Fibroblast of gingiva (primary cell): ENCODE results near the gene TBC1D1.

Source experiments
- DNase-seq: peaks from one replicate; pipeline ENCODE4 v3.0.0-alpha.2; 2011; ENCODE audit warnings: low read depth

Gene TBC1D1

DNA sequence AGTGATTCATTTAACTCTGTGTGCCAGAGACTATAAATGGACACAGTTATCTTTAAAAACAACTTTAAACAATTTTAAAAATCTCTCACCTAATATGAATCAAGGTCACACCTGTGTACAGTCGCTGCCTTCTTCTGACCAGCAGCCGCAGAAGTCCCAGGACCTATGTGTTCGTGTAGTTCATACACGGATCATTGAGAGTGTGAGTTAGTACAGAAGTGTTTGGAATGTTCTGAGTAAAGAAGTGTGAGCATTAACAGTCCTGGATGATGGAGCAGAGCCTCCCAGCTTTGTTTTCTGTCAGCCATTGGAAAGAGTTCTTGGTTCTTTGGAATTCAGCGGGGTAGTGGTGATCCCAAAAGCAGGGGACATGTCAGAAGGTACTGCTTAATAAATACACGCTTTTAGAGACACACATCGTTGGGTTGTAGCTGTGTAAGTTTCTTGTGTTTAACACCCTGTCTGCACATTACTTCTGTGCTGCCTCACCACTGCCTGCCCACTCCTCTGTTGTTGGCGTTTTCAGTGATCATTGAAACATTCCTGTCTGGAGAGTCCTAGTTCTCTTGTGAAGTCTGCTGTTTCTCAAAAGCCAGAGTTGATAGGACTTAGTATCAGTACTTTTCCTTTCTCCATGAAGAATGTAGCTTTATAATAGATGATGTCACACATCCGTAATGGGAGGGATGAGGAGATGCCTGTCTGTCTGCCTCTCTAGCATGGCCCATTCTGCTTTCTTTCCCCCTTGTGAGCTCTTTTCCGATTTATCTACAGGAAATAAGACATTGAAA lies 159.9 kb downstream of the TBC1D1 start:
- no peak for DNase-seq

GRCh38 chr4:38055566-38055965 lies 164.7 kb downstream of the TBC1D1 start:
- no peak for DNase-seq

- no peak for DNase-seq
Observed at GRCh38 chr4:38056011-38056685, 165.3 kb downstream of the TBC1D1 start.

GRCh38 chr4:38058151-38058550 lies 167.3 kb downstream of the TBC1D1 start:
- DNase-seq: no peak

DNA sequence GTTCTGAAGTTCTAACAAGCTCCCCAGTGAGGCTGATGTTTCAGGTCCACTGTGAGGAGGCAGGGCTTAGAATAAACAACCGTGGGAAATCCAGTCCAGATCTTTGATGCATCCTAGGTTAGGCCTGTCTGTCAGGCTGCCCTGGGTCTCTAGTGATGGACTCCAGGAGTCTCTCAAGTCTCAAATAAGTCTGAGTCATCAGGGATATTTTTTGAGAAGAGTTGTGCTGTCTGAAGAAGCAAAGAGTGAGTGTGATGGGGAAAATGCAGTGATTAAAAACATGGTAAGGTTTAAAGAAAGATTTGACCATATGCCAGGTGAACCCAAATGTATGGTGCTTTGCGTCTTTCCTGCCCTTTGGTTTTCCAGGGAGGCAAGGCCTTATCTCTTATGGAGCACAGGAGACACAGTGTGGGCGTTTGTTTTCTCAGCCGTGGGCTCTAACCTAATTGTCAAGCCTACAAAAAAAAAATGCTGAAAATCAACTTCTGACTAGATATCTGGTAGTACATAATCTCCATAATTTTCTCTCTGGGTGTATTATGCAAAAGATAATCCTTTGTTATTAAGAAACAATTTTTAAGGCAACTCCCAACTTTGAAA lies 170.0 kb downstream of the TBC1D1 start:
- DNase-seq: no peak

DNA sequence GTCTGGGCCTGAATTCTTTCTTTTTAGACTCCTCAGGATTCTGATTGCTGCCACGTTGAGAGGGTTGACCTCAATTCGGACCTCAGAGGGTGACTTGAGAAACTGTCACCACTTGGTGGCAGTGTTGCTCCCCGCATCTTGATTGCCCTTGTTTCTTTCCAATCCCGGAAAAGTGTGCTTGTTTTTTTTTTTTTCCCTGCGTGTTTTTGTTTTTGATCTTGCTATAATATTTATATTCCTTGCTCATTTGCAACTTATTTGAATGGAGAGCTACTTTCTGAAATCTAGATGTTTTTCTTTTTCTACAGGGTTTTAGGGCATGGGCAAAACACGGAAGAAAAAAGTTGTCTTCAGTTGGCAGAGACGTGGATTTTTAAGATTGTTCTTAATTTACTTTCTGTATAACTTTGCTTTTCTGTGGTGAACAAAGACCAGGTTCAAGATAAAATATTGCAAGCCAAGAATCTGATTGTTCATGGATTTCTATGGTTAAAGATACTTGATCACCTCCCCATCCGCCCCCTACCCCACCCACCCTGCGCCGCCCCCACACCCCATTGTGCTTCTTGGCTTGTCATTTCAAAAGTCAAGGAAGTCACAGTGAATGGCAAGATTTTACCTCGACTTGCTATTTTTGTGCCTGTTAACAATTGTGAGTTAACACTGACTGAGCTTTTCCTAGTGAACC lies 171.3 kb downstream of the TBC1D1 start:
- DNase-seq: peak; percentile 61

DNA sequence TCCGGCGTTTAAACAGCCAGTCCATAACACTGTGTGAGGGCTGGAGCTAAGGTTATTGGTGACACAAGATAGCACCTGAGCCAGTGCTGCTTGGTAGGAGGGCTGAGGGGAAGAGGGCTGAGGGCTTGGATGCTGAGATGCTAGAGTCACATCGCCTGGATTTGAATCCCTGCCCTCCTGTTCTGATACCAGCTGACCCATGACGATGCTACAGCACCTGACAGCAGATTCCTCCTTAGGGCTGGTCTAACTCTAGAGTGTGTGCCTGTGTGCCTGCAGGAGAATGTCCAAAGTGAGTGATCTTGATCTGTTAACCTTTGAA lies 171.9 kb downstream of the TBC1D1 start:
- no peak for DNase-seq

- DNase-seq: no peak
Observed at GRCh38 chr4:38065176-38065575, 174.3 kb downstream of the TBC1D1 start.

GRCh38 chr4:38065900-38066299 lies 175.0 kb downstream of the TBC1D1 start:
- DNase-seq: no peak

DNA sequence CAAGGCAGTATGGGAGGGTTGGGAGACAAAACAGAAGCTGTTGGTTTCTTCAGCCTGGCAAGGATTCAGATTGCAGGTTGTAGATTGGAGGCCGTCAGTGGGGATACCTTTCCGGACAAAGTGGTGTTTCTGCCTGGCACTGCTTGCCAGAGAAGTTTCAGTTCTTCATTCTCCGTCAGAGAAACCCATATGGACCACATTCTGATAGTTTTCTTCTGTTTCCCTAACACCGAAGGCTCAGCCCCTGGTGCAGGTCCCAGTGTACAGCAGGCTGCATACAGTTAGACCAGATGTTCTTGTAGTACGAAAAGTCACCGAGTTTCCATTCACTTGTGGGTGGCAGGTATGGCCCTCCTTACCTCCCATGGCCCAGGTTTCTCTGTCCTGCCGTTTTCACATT lies 176.6 kb downstream of the TBC1D1 start:
- no peak for DNase-seq

- no peak for DNase-seq
Observed at GRCh38 chr4:38068107-38068506, 177.2 kb downstream of the TBC1D1 start.

GRCh38 chr4:38069271-38069760 lies 178.4 kb downstream of the TBC1D1 start:
- no peak for DNase-seq

GRCh38 chr4:38071801-38072431 lies 181.0 kb downstream of the TBC1D1 start:
- DNase-seq: peak; percentile 45

DNA sequence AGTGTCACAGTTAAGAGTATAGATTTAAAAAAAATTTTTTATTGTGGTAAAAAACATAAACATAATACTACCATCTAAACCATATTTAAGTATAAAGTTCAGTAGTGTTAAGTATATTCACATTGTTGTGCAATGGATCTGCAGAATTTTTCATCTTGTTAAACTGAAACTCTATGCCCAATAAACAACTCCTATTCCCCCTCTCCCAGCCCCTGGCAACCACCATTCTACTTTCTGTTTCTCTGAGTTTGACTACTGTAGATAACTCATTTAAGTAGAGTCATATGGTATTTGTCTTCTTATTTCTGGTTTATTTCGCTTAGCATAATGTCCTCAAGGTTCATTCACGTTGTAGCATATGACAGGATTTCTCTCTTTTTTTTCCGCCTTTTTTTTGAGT lies 181.7 kb downstream of the TBC1D1 start:
- DNase-seq: peak; percentile 42

DNA sequence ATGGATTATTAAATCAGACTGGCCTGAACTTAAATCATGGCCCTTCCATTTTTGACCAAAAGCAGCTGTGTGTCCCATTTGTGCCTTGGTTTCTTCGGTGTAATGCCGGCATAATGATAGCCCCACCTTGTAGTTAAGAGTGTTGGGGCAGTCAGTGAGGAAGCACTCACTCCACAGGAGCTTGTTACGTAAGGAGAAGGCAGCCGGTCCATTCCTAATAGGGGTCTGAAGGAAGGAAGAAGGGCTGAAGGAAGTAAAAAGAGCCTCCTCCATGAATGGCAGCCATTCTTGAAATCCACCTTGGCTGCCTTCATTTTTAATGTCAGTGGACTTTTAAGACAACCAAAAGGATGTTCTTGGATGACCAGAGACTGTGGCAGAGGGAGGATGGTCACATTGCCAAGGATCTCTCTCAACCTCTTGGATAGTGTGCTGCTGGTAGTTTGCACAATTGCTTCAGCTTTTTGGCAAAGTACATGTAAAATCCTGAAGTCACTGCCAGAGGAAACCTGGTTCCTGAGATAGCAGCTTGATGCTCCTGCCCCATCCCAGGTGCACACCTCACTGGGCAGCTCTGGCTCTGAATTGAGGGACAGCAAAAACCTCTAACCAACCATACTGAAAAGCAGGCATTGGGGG lies 182.8 kb downstream of the TBC1D1 start:
- DNase-seq: peak; percentile 55

GRCh38 chr4:38075370-38076152 lies 184.7 kb downstream of the TBC1D1 start:
- peak; percentile 15 for DNase-seq

- no peak for DNase-seq
Observed at GRCh38 chr4:38076153-38076669, 185.3 kb downstream of the TBC1D1 start.

DNA sequence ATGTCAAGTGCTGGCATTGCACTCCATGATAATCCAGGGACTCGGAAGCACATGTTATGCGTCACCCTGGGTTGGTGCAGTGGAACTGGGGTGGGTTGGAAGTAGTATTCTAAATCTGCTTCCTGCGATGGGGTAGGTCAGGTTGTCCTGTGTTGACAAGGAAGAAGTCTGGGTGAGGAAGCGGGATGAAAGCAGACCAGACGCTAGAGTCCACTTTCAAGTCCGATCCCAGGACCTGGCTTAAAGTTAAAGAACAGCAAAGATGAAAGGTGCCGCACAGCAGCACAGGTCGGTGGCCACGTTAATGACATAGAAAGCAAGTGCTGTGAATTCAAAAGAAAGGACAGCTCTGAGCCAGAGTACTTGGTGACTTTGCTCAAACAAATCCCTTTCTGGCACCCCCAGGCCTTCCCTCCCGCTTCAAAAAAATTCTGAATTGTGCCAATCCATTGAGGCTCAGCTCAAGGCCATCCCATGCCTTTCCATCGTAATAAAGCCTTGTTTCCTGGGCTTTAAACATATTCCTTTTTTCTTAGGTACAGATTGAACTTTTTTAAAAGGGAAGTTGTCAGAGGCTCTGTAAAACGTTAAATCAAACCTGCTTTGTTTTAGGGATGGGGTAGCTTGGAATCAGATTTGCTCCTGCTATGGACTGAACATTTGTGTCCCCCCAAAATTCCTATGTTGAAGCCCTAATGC lies 187.1 kb downstream of the TBC1D1 start:
- no peak for DNase-seq

DNA sequence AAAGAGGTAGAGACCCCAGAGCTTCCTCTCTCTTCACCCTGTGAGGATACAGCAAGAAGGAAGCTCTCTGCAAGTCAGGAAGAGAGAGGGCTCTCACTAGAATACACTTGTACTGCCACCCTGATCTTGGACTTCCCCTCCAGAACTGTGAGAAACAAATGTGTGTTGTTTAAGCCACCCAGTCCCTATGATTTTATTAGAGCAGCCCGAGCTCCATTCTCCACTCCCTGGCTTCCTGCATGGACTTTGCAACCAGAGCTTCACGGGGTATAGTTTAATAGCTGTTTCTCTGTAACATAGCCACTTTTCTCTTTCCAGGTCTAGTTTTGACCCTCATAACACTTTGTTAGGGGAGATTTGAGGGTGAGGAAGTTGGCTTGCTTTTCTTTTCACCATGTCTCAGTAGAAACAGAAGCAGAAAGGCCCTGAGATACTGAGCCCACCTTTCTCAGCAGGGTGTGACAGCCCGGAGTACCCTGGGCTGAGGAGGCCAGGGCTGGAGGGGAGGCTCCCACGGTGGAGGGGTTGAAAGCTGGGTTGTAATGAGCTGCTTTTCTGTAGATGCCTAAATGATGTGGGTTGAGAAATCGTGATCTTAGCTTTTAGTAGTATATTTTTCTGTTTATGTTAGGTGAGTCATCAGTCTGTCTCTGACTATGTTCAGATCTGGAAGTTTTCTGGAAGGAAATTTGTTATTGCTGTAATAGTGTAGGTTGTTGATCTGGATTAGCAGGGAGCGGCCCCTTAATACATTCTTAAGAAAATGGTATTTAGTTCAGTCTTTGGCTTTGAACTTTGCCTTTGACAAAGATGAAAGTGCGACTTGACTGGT lies 187.9 kb downstream of the TBC1D1 start:
- DNase-seq: peak; percentile 69
